Body of pancreas (tissue), 4 donors: Measurements from ENCODE around the gene FGL2.

Experiments
- POLR2A ChIP-seq, 3 donors: fragments of 450-650 bp; IDR thresholded peaks; one replicate each; pipeline ENCODE4 v1.6.1; 2016; ENCODE audit warnings: antibody characterized with exemption in 3 of 3, mild to moderate bottlenecking in 2 of 3
- TF ChIP-seq, protein P1 (sequence below), 7 experiments: fragments of 450-650 bp in 4 of 7; fragments of 200-600 bp in 3 of 7; sonication (generic) in 3 of 7; IDR thresholded peaks; one replicate each; pipeline ENCODE4 v1.5.1; 2016 to 2019; ENCODE audit warnings: antibody characterized with exemption in 7 of 7

DNA sequence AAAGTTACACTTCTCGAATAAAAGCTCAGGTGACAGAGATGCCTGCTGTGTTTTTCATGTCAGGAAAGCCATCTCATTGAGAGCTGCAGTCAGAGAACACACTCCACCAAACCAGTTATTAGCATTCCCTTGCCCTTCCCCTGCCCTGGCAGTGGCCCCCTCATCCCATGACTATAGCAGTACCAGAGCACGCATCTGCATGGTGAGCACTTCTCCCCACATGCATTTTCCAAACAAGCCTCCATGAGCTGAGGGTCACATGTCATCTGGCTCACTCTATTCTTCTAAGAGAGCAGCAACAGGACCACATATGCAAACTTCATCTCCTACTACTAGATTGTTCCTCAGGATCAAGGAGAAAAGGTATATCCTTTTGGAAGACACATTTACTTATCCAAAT, 42.4 kb upstream of the FGL2 start:
- TF ChIP-seq, protein P1, sequence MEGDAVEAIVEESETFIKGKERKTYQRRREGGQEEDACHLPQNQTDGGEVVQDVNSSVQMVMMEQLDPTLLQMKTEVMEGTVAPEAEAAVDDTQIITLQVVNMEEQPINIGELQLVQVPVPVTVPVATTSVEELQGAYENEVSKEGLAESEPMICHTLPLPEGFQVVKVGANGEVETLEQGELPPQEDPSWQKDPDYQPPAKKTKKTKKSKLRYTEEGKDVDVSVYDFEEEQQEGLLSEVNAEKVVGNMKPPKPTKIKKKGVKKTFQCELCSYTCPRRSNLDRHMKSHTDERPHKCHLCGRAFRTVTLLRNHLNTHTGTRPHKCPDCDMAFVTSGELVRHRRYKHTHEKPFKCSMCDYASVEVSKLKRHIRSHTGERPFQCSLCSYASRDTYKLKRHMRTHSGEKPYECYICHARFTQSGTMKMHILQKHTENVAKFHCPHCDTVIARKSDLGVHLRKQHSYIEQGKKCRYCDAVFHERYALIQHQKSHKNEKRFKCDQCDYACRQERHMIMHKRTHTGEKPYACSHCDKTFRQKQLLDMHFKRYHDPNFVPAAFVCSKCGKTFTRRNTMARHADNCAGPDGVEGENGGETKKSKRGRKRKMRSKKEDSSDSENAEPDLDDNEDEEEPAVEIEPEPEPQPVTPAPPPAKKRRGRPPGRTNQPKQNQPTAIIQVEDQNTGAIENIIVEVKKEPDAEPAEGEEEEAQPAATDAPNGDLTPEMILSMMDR (IDR thresholded peaks at IDR 0.05) = no peak
- no peak for TF ChIP-seq POLR2A (IDR thresholded peaks at IDR 0.05)
